ENCODE results near the gene NUP85.
A peak's percentile ranks its signal among the peaks of the same experiment; 100 is the strongest.
"Not testable (repeated sequence)": the region's sequence is repeated elsewhere in the genome, so short reads cannot be mapped to it uniquely, and the experiment has no call there.

Gene NUP85

DNA sequence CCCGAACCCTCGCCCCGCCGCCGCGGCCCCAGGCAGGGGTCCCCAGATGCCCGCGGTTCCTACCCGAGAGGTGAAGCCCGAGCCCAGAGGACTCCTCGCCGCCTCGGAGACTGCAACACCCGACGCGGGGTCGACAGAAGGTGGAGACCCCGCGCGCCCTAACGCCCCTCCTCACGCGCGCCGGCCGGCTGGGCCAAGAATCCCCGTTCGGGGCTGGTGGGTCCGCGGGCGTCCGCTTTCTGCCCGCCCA is 23.2 kb upstream of the NUP85 start:
- H3K27ac Mint-ChIP-seq: peak overlapping the region; percentile 95
- peak; percentile 3 for ATAC-seq (ENCODE audit: low read depth)
- peaks cover 18% of the 10 kb centered on the region for H3K4me1 Mint-ChIP-seq

DNA sequence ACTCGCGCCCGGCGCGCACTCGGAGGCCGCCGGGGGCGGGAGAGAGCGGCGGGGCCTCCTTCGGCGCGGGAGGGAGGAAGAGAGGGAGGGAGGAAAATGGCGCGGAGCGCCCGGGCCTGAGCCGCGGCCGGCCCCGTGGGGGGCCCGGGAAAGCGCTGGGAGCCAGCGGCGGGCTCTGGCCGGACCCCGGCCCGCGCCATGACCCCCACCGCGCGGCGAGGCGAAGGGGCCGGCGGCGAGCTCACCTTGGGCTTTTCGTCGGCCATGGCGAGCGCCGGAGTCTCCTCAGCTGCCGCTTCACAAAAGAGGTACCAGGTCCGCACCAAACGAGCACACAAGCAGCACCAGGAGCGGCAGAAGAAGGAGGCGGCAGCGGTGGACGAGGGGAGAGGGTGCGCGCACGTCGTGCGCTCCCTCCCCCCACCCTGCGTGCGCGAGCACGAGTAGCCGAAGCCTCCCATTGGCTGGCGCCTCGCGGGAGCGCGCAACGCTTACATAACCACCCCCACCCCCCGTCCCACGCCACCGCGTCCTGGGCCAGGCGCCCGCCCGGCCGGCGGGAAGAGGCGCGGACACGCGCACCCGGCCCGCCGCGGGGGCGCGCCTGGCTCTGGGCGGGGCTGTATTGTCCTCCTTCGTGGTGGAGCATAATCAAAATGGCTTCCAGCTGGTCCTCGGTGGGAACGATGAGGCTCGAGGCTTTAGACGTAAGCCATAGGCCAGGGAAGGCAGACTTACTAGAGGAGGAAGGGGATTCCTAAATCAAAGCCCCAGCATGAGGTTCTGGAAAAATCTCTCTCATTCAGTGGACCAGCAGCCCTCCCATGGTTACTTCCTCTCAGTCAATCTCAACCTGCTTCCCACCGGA is 22.7 kb upstream of the NUP85 start, which contains the start of gene SUMO2:
TSS of gene SUMO2 (minus strand) at position 391 of the 868 bp plus-strand sequence. CDS start at position 266, 125 bp downstream.
- ATAC-seq (ENCODE audit: low read depth) (peak; percentile 80), DNase-seq (ENCODE audit: low spot score in 2 of 2) (peak; percentile 93 to 97)
- Mint-ChIP-seq H3K4me1 (peaks cover 18% of the 10 kb centered on the region), H3K9me3 (peaks cover 3% of the 10 kb centered on the region), H3K36me3 (peaks cover 4% of the 10 kb centered on the region), H3K4me3 (peak within 1 kb of the TSS; percentile 83), H3K27ac (peak within 1 kb of the TSS; percentile 95), H3K27me3 (no peaks in the 10 kb centered on the region)

More for the DNA sequence above, 23.2 kb upstream of the NUP85 start:
- H3K4me3 Mint-ChIP-seq: peak overlapping the region; percentile 83
- peaks cover 3% of the 10 kb centered on the region for H3K9me3 Mint-ChIP-seq
- peaks cover 4% of the 10 kb centered on the region for H3K36me3 Mint-ChIP-seq
- no peaks in the 10 kb centered on the region for H3K27me3 Mint-ChIP-seq
- DNase-seq (ENCODE audit: low spot score in 2 of 2): peak in 1 of 2 donors; percentile 51

DNA sequence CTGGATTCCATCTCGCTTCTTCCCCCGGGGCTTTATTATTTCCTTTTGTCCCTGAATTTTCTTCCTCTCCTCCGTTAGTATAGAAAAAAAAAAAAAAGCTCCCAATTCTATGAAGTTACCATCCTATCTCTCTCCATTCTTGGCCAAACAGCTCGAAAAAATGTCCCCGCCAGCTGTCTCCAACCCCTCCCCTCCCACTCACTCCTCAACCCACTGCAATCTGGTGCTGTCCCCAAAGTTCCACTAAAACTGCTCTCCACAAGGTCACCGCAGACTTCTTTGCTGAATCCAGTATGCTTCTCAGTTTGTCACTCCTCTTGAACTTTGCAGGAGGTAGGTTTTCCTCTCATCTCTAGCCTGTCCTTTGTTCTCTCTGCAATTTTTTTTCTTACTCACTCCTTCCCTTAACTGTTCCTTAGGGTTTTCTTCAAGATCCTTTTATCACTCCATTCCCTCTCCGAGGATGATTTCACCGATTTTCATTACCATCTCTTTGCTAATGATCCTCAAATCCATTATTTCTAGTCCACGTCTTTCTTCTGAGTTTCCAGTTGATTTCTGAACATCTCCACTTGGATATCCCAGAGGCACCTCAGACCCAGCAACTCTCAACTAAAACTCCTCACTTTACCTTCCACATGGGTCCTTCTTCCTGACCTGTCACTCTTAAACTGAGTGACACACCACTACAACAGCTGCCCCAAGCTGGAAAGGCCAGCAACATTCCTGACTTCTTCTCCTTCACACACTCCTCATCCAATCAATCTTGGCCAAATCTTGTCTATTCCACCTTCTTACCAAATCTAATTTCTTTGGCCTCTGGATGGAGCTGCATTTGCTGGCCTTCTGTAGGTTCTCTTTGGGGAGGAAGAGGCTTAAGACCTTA is 21.2 kb upstream of the NUP85 start:
- H3K4me1 Mint-ChIP-seq: peaks cover 20% of the 10 kb centered on the region
- peaks cover 4% of the 10 kb centered on the region for H3K36me3 Mint-ChIP-seq
- H3K27me3 Mint-ChIP-seq: no peaks in the 10 kb centered on the region
- H3K9me3 Mint-ChIP-seq: peaks cover 3% of the 10 kb centered on the region
- no peak for ATAC-seq (ENCODE audit: low read depth)
- no peak for DNase-seq (ENCODE audit: low spot score in 2 of 2)
- H3K27ac Mint-ChIP-seq: peak overlapping the region; percentile 95
- peak overlapping the region; percentile 83 for H3K4me3 Mint-ChIP-seq

- Mint-ChIP-seq H3K27ac (no peak overlapping the region), H3K9me3 (peaks cover 3% of the 10 kb centered on the region), H3K27me3 (no peaks in the 10 kb centered on the region), H3K4me3 (no peak overlapping the region), H3K4me1 (peaks cover 13% of the 10 kb centered on the region), H3K36me3 (peaks cover 2% of the 10 kb centered on the region)
- DNase-seq (ENCODE audit: low spot score in 2 of 2) (no peak), ATAC-seq (ENCODE audit: low read depth) (no peak)
Measured at GRCh38 chr17:75188614-75189013, 16.9 kb upstream of the NUP85 start.

GRCh38 chr17:75191584-75191983 is 13.9 kb upstream of the NUP85 start:
- Mint-ChIP-seq H3K4me1 (peaks cover 4% of the 10 kb centered on the region), H3K4me3 (no peak overlapping the region), H3K27ac (no peak overlapping the region), H3K27me3 (no peaks in the 10 kb centered on the region), H3K9me3 (no peaks in the 10 kb centered on the region), H3K36me3 (no peaks in the 10 kb centered on the region)
- ATAC-seq (ENCODE audit: low read depth): no peak
- DNase-seq (ENCODE audit: low spot score in 2 of 2): no peak

- no peaks in the 10 kb centered on the region for H3K9me3 Mint-ChIP-seq
- H3K4me1 Mint-ChIP-seq: no peaks in the 10 kb centered on the region
- no peak for ATAC-seq (ENCODE audit: low read depth)
- no peak overlapping the region for H3K27ac Mint-ChIP-seq
- no peaks in the 10 kb centered on the region for H3K36me3 Mint-ChIP-seq
- DNase-seq (ENCODE audit: low spot score in 2 of 2): no peak
- H3K27me3 Mint-ChIP-seq: no peaks in the 10 kb centered on the region
- H3K4me3 Mint-ChIP-seq: no peak overlapping the region
Measured at GRCh38 chr17:75194879-75195278, 10.6 kb upstream of the NUP85 start.

DNA sequence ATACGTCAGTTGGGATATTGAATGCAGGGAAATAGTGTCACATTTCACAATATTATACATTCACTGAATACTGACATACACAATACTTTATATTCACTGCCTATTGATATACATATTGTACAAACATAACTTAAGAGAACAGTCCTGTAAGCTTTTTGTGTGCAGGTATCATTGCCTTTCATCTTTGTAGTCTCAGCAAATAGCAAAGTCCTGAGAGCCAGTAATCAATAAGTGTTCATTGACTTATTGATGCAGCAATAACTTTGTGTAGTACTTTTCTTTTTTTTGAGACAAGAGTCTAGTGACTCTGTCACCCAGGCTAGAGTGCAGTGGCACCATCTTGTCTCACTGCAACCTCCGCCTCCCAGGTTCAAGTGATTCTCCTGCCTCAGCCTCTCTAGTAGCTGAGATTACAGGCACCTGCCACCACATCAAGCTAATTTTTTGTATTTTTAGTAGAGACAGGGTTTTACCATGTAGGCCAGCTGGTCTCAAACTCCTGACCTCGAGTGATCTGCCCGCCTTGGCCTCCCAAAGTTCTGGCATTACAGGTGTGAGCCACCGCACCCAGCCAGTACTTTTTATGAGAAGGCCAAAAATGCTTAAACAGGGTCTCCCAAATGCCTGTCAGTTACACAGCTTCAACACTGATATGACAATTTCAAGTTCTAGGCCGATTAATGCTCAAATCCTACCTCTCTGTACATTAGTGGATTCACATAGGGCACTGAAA is 5.4 kb upstream of the NUP85 start:
- Mint-ChIP-seq H3K36me3 (no peaks in the 10 kb centered on the region), H3K9me3 (no peaks in the 10 kb centered on the region), H3K27me3 (no peaks in the 10 kb centered on the region), H3K4me1 (peaks cover 3% of the 10 kb centered on the region), H3K4me3 (no peak overlapping the region), H3K27ac (no peak overlapping the region)
- ATAC-seq (ENCODE audit: low read depth): no peak
- DNase-seq (ENCODE audit: low spot score in 2 of 2): no peak

DNA sequence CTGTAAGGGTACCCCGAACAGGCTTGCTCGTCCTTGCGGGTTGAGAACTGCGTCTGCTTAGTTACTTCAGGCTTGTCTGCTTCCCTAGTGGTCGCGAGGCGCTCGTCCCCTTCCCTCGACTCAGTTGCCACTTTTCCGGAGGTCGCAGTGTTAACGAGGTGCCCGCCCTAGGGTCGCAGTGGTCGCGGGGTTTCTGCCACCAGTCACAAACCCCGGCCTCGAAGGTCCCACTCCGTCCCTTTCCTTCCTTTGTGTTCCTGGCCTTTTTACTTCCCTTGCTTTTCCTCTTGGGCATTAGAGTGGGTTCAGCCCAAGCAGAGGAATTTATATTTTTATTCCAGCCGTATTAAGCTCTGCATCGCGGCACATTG is 299 bp downstream of the NUP85 start:
- H3K36me3 Mint-ChIP-seq: peaks cover 3% of the 10 kb centered on the region
- peaks cover 10% of the 10 kb centered on the region for H3K4me1 Mint-ChIP-seq
- ATAC-seq (ENCODE audit: low read depth) (no peak), DNase-seq (ENCODE audit: low spot score in 2 of 2) (no peak)
- no peaks in the 10 kb centered on the region for H3K27me3 Mint-ChIP-seq
- peak overlapping the region; percentile 96 for H3K4me3 Mint-ChIP-seq
- peak overlapping the region; percentile 96 for H3K27ac Mint-ChIP-seq
- H3K9me3 Mint-ChIP-seq: no peaks in the 10 kb centered on the region

- peak overlapping the region; percentile 96 for H3K4me3 Mint-ChIP-seq
- DNase-seq (ENCODE audit: low spot score in 2 of 2); H3K9me3 Mint-ChIP-seq; H3K4me1 Mint-ChIP-seq; H3K27me3 Mint-ChIP-seq; H3K27ac Mint-ChIP-seq; H3K36me3 Mint-ChIP-seq; ATAC-seq (ENCODE audit: low read depth): not testable (repeated sequence)
Measured at GRCh38 chr17:75207050-75207407, 1.6 kb downstream of the NUP85 start.

DNA sequence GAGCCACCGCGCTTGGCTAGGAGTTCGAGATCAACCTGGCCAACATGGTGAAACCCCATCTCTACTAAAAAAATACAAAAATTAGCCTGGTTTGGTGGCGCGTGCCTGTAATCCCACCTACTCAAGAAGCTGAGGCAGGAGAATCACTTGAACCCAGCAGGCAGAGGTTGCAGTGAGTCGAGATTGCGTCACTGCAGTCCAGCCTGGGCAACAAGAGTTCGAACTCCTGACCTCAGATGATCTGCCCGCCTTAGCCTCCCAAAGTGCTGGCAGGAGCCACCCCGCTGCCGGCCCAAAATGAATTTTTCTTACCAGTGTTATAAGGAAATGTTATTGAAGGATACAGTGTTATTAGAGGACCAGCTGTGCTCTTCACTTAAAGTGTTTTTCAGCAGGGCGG is 2.3 kb downstream of the NUP85 start:
- DNase-seq (ENCODE audit: low spot score in 2 of 2) (no peak), ATAC-seq (ENCODE audit: low read depth) (no peak)
- H3K4me3 Mint-ChIP-seq: peak overlapping the region; percentile 34
- H3K27me3 Mint-ChIP-seq: no peaks in the 10 kb centered on the region
- H3K27ac Mint-ChIP-seq: no peak overlapping the region
- peaks cover 6% of the 10 kb centered on the region for H3K36me3 Mint-ChIP-seq
- H3K9me3 Mint-ChIP-seq: no peaks in the 10 kb centered on the region
- peaks cover 9% of the 10 kb centered on the region for H3K4me1 Mint-ChIP-seq

DNA sequence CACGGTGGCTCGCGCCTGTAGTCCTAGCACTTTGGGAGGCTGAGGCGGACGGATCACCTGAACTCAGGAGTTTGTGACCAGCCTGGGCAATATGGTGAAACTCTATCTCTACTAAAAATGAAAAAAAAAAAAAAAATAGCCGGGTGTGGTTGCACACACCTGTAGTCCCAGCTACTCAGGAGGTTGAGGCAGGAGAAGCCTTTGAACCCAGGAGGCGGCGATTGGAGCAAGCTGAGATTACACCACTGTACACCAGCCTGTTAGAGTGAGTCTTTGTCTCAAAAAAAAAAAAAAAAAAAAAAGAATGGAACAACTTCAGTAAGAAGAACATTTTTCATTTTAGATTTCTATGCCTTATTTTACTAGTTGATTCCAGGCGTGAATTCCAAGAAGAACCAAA is 2.7 kb downstream of the NUP85 start:
- Mint-ChIP-seq H3K27me3 (no peaks in the 10 kb centered on the region), H3K4me1 (peaks cover 9% of the 10 kb centered on the region), H3K27ac (no peak overlapping the region), H3K36me3 (peaks cover 6% of the 10 kb centered on the region), H3K4me3 (peak overlapping the region; percentile 34), H3K9me3 (no peaks in the 10 kb centered on the region)
- DNase-seq (ENCODE audit: low spot score in 2 of 2) (no peak), ATAC-seq (ENCODE audit: low read depth) (no peak)

DNA sequence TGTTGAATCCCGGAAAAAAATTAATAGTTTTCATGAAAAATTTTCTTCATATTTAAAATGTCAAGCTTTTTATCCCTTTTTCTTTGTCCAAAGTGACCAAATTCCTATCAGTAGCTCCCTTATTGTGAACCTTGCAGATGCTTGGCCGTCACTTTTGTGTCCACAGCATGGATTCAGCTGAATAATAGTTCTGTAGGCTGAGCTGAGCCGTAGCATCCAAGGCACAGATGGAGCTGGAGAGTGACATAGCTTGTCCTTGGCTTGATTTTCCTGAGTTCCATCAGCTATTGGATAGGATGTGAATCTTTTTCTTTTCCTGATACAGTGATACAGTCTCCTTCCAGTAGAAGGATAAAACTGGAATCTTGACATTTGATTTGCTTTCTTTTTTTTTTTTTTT is 3.6 kb downstream of the NUP85 start:
- H3K36me3 Mint-ChIP-seq: peaks cover 7% of the 10 kb centered on the region
- no peak overlapping the region for H3K27ac Mint-ChIP-seq
- ATAC-seq (ENCODE audit: low read depth): no peak
- DNase-seq (ENCODE audit: low spot score in 2 of 2): no peak
- peaks cover 9% of the 10 kb centered on the region for H3K4me1 Mint-ChIP-seq
- H3K9me3 Mint-ChIP-seq: no peaks in the 10 kb centered on the region
- no peak overlapping the region for H3K4me3 Mint-ChIP-seq
- H3K27me3 Mint-ChIP-seq: no peaks in the 10 kb centered on the region

- DNase-seq (ENCODE audit: low spot score in 2 of 2) (no peak), ATAC-seq (ENCODE audit: low read depth) (no peak)
- Mint-ChIP-seq H3K36me3 (peaks cover 31% of the 10 kb centered on the region), H3K27ac (no peak overlapping the region), H3K4me1 (peaks cover 2% of the 10 kb centered on the region), H3K9me3 (no peaks in the 10 kb centered on the region), H3K4me3 (no peak overlapping the region), H3K27me3 (no peaks in the 10 kb centered on the region)
Measured at GRCh38 chr17:75218131-75218530, 12.7 kb downstream of the NUP85 start.

DNA sequence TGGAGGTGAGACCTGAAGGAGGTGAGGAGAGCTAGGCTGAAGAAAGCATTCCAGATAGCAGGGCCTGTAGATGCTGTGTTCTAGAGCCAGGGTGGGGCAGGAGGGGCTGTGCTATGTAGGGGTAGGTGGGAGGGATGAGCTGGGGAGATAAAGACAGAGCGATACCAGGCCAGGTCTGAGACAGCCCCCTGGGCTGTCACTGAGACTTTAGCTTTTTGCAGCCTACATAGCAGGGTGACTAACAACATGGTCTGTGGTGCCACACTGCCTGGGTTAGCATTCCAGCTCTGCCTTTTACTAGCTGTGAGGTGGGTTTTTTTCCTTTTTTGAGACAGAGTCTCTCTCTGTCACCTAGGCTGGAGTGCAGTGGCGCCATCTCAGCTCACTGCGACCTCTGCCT is 14.3 kb downstream of the NUP85 start:
- no peaks in the 10 kb centered on the region for H3K9me3 Mint-ChIP-seq
- peaks cover 2% of the 10 kb centered on the region for H3K4me1 Mint-ChIP-seq
- no peak overlapping the region for H3K27ac Mint-ChIP-seq
- H3K36me3 Mint-ChIP-seq: peaks cover 30% of the 10 kb centered on the region
- ATAC-seq (ENCODE audit: low read depth) (no peak), DNase-seq (ENCODE audit: low spot score in 2 of 2) (no peak)
- no peaks in the 10 kb centered on the region for H3K27me3 Mint-ChIP-seq
- no peak overlapping the region for H3K4me3 Mint-ChIP-seq

All from memory B cell (primary cell).